Cardiac muscle cell (in vitro differentiated cells and primary cell): Measurements from ENCODE around the gene GATA5. TPM values are rescaled to one million over a fixed set of nuclear protein-coding genes. Genes with fewer than 3 reads are reported as not detected.
"Not testable (repeated sequence)": the region's sequence is repeated elsewhere in the genome, so short reads cannot be mapped to it uniquely, and the experiment has no call there.

ENCODE experiments used
- DNase-seq, 2 donors: peaks; one replicate each; pipeline versions ENCODE4 v3.0.0 to v3.0.0-alpha.2; 2010 to 2017; ENCODE audit warnings: low read depth in 1 of 2, low spot score in 1 of 2
- H3K27ac ChIP-seq: fragments of 200-600 bp; sonication (generic); 2 replicates; pipeline ENCODE4 v1.5.1; 2016
- H3K27me3 ChIP-seq: fragments of 200-600 bp; sonication (generic); 2 replicates; pipeline ENCODE4 v1.6.0; 2016; ENCODE audit warnings: control low read depth
- H3K36me3 ChIP-seq: fragments of 200-600 bp; sonication (generic); 2 replicates; pipeline ENCODE4 v1.5.1; 2016; ENCODE audit warnings: control low read depth
- H3K4me1 ChIP-seq: fragments of 200-600 bp; sonication (generic); 2 replicates; pipeline ENCODE4 v1.8.1; 2017; ENCODE audit warnings: low read depth, mild to moderate bottlenecking, mixed run types
- H3K4me3 ChIP-seq: fragments of 200-600 bp; sonication (generic); 2 replicates; pipeline ENCODE4 v1.5.1; 2016; ENCODE audit warnings: mild to moderate bottlenecking
- H3K9me3 ChIP-seq: fragments of 200-600 bp; sonication (generic); 2 replicates; pipeline ENCODE4 v1.5.1; 2017; ENCODE audit warnings: low read depth, mild to moderate bottlenecking, control low read depth
- CTCF ChIP-seq: IDR thresholded peaks from 2 replicates; pipeline ENCODE4 v1.5.1; 2012; ENCODE audit warnings: low read depth, mild to moderate bottlenecking, low read length
- polyA plus RNA-seq: library from polyadenylated mRNA; unstranded; fragments of >200 nt; fragmentation: Nextera tagmentation; extraction: Ambion mirVana; gene quantifications from 2 replicates; pipeline ENCODE4 v1.2.1, GENCODE V29; 2016
- total RNA-seq: library from RNA; depleted of rRNA; stranded (reverse); fragments of >200 nt; gene quantifications from 2 replicates; pipeline ENCODE4 v1.2.3, GENCODE V29; 2016

The GATA5 gene
- total and polyA plus RNA-seq, 2 experiments from 2014 or later, result 66.8 to 103 TPM

GRCh38 chr20:62494980-62495748 is 19.4 kb upstream of the GATA5 start:
- no peak for DNase-seq
- H3K27ac ChIP-seq, result peak overlapping the region; percentile 59
- no peaks in the 10 kb centered on the region for H3K27me3 ChIP-seq
- no peaks in the 10 kb centered on the region for H3K9me3 ChIP-seq
- H3K36me3 ChIP-seq, result no peaks in the 10 kb centered on the region
- H3K4me3 ChIP-seq, result no peak overlapping the region
- no peak for TF ChIP-seq CTCF
- peaks cover 22% of the 10 kb centered on the region for H3K4me1 ChIP-seq

- peak in 1 of 2 donors; percentile 43 for DNase-seq
- H3K4me3 ChIP-seq, result no peak overlapping the region
- TF ChIP-seq CTCF, result no peak
- H3K27me3 ChIP-seq, result no peaks in the 10 kb centered on the region
- H3K4me1 ChIP-seq, result peaks cover 22% of the 10 kb centered on the region
- H3K9me3 ChIP-seq, result no peaks in the 10 kb centered on the region
- no peaks in the 10 kb centered on the region for H3K36me3 ChIP-seq
- peak overlapping the region; percentile 59 for H3K27ac ChIP-seq
These were observed 18.7 kb upstream of the GATA5 start for GRCh38 chr20:62494537-62494936.

- H3K27me3 ChIP-seq, result no peaks in the 10 kb centered on the region
- TF ChIP-seq CTCF, result no peak
- H3K9me3 ChIP-seq, result no peaks in the 10 kb centered on the region
- no peaks in the 10 kb centered on the region for H3K36me3 ChIP-seq
- DNase-seq, result no peak
- no peak overlapping the region for H3K27ac ChIP-seq
- no peak overlapping the region for H3K4me3 ChIP-seq
- peaks cover 22% of the 10 kb centered on the region for H3K4me1 ChIP-seq
These were observed 18.1 kb upstream of the GATA5 start for GRCh38 chr20:62493886-62494285.

- no peaks in the 10 kb centered on the region for H3K27me3 ChIP-seq
- no peak overlapping the region for H3K4me3 ChIP-seq
- no peaks in the 10 kb centered on the region for H3K36me3 ChIP-seq
- no peaks in the 10 kb centered on the region for H3K9me3 ChIP-seq
- peaks cover 22% of the 10 kb centered on the region for H3K4me1 ChIP-seq
- TF ChIP-seq CTCF, result no peak
- H3K27ac ChIP-seq, result no peak overlapping the region
- no peak for DNase-seq
These were observed 17.6 kb upstream of the GATA5 start for GRCh38 chr20:62493253-62493885.

GRCh38 chr20:62492711-62493110 is 16.9 kb upstream of the GATA5 start:
- H3K27me3 ChIP-seq, result no peaks in the 10 kb centered on the region
- DNase-seq, result no peak
- H3K9me3 ChIP-seq, result no peaks in the 10 kb centered on the region

GRCh38 chr20:62490783-62491182 is 15.0 kb upstream of the GATA5 start:
- H3K4me3 ChIP-seq, H3K27me3 ChIP-seq, H3K9me3 ChIP-seq: not testable (repeated sequence)

More at GRCh38 chr20:62492711-62493110, 16.9 kb upstream of the GATA5 start:
- TF ChIP-seq CTCF, result no peak
- Histone ChIP-seq H3K27ac (no peak overlapping the region), H3K4me1 (peaks cover 26% of the 10 kb centered on the region), H3K36me3 (no peaks in the 10 kb centered on the region), H3K4me3 (no peak overlapping the region)

More at GRCh38 chr20:62490783-62491182, 15.0 kb upstream of the GATA5 start:
- not testable (repeated sequence) for H3K27ac ChIP-seq, H3K36me3 ChIP-seq, DNase-seq
- H3K4me1 ChIP-seq, result peaks cover 40% of the 10 kb centered on the region
